GM12878 (cell line): ENCODE measurements around the gene AP1G2. TPM values are rescaled to one million over a fixed set of nuclear protein-coding genes. Genes with fewer than 3 reads are reported as not detected.

Experiments used
- ATF3 ChIP-seq: IDR thresholded peaks from 2 replicates; pipeline ENCODE4 v1.6.1; 2011; ENCODE audit warnings: low read depth, mild to moderate bottlenecking, low read length, moderate library complexity, borderline replicate concordance; ENCODE audit errors: extremely low read depth
- BACH1 ChIP-seq: fragments of 450-650 bp; IDR thresholded peaks from 2 replicates; pipeline ENCODE4 v1.6.1; 2017; ENCODE audit warnings: mild to moderate bottlenecking, borderline replicate concordance
- BCL3 ChIP-seq: IDR thresholded peaks from 2 replicates; pipeline ENCODE4 v1.6.1; 2011; ENCODE audit warnings: borderline replicate concordance, low read depth, mild to moderate bottlenecking, moderate library complexity, low read length; ENCODE audit not compliant: insufficient read depth, poor library complexity, severe bottlenecking
- CEBPB ChIP-seq, 2 experiments: fragments of 150-350 bp in 1 of 2; IDR thresholded peaks; 2 replicates each; pipeline ENCODE4 v1.6.1; 2012 to 2014; ENCODE audit warnings: low read depth in 2 of 2, low read length in 2 of 2, borderline replicate concordance in 1 of 2, inconsistent platforms in 1 of 2
- E2F4 ChIP-seq: IDR thresholded peaks from 2 replicates; pipeline ENCODE4 v1.6.1; 2012; ENCODE audit warnings: low read depth, low read length, improper control_type of control experiment
- GATAD2B ChIP-seq: fragments of 450-650 bp; conservative IDR thresholded peaks from 2 replicates; pipeline ENCODE4 v1.6.1; 2017; ENCODE audit warnings: low read depth, mild to moderate bottlenecking, moderate library complexity
- IRF5 ChIP-seq: fragments of 450-650 bp; IDR thresholded peaks from 2 replicates; pipeline ENCODE4 v1.6.1; 2017; ENCODE audit warnings: borderline replicate concordance
- JUNB ChIP-seq: IDR thresholded peaks from 2 replicates; pipeline ENCODE4 v1.6.1; 2016; ENCODE audit warnings: antibody characterized with exemption, mild to moderate bottlenecking
- MXI1 ChIP-seq: fragments of 150-350 bp; IDR thresholded peaks from 2 replicates; pipeline ENCODE4 v1.6.1; 2011; ENCODE audit warnings: low read depth, mild to moderate bottlenecking, inconsistent platforms, low read length, improper control_type of control experiment
- NBN ChIP-seq: fragments of 450-650 bp; IDR thresholded peaks from 2 replicates; pipeline ENCODE4 v1.6.1; 2016
- NKRF ChIP-seq: fragments of 450-650 bp; conservative IDR thresholded peaks from 2 replicates; pipeline ENCODE4 v1.6.1; 2017; ENCODE audit warnings: mild to moderate bottlenecking, moderate library complexity
- PKNOX1 ChIP-seq: fragments of 450-650 bp; IDR thresholded peaks from 2 replicates; pipeline ENCODE4 v1.6.1; 2016; ENCODE audit warnings: mild to moderate bottlenecking
- POU2F2 ChIP-seq: IDR thresholded peaks from 3 replicates; pipeline ENCODE4 v1.6.1; 2011; ENCODE audit warnings: low read depth, mild to moderate bottlenecking, low read length, borderline replicate concordance
- PRDM15 ChIP-seq: fragments of 450-650 bp; formaldehyde crosslinking; IDR thresholded peaks from 2 replicates; pipeline ENCODE4 v1.4.0; 2020; ENCODE audit warnings: mild to moderate bottlenecking, moderate library complexity
- RAD51 ChIP-seq: fragments of 450-650 bp; IDR thresholded peaks from 2 replicates; pipeline ENCODE4 v1.6.1; 2016; ENCODE audit warnings: moderate library complexity, mild to moderate bottlenecking, inconsistent platforms
- SP1 ChIP-seq: IDR thresholded peaks from one replicate; pipeline ENCODE4 v1.6.1; 2011; ENCODE audit warnings: low read depth, low read length
- SPI1 ChIP-seq: IDR thresholded peaks from 2 replicates; pipeline ENCODE4 v1.6.1; 2011; ENCODE audit warnings: low read depth, mild to moderate bottlenecking, low read length, moderate library complexity, borderline replicate concordance; ENCODE audit not compliant: insufficient read depth
- TCF12 ChIP-seq: IDR thresholded peaks from 2 replicates; pipeline ENCODE4 v1.6.1; 2011; ENCODE audit warnings: low read depth, mild to moderate bottlenecking, low read length
- ZNF207 ChIP-seq: fragments of 450-650 bp; IDR thresholded peaks from 2 replicates; pipeline ENCODE4 v1.6.1; 2014; ENCODE audit warnings: antibody characterized with exemption, mild to moderate bottlenecking, borderline replicate concordance
- ZNF217 ChIP-seq: fragments of 450-650 bp; IDR thresholded peaks from 2 replicates; pipeline ENCODE4 v1.6.1; 2017; ENCODE audit warnings: antibody characterized with exemption, mild to moderate bottlenecking
- polyA plus RNA-seq, 11 experiments: library from polyadenylated mRNA; depleted of rRNA in 4 of 11; unstranded in 6 of 11; stranded (reverse) in 5 of 11; fragments of >200 nt; fragmentation: Nextera tagmentation in 4 of 11; fragmentation: Illumina TruSeq in 1 of 11; extraction: Ambion mirVana in 4 of 11; extraction: Trizol in 1 of 11; gene quantifications; 1 replicate in 1 of 11; 2 replicates in 10 of 11; pipeline versions ENCODE4 v1.2.1 to v1.2.3, GENCODE V29; 2011 to 2016; ENCODE audit warnings: inconsistent platforms in 2 of 11, missing spikeins in 2 of 11, low read depth in 1 of 11
- total RNA-seq, 4 experiments: library from RNA; depleted of rRNA in 3 of 4; stranded (reverse); fragments of >200 nt in 3 of 4; fragmentation: Illumina TruSeq in 1 of 4; extraction: Trizol in 1 of 4; gene quantifications; 2 replicates each; pipeline versions ENCODE4 v1.2.1 to v1.2.3, GENCODE V29; 2013 to 2021

The AP1G2 gene
- total and polyA plus RNA-seq, 10 of the 15 experiments (the other 5 are each of a cell fraction or from before 2014, with no cell fraction given), result 41.5 to 146 (median 103) TPM

GRCh38 chr14:23557521-23557920 lies 10.1 kb downstream of the AP1G2 start (continued):
- TF ChIP-seq RAD51 (peak; percentile 45; the same call in 1 of the 2 replicates), SP1 (no peak), JUNB (no peak), PRDM15 (CRISPR knock-in tag) (no peak), POU2F2 (no peak), ZNF207 (no peak), IRF5 (no peak), MXI1 (peak; percentile 32; the same call in 1 of the 2 replicates), NBN (no peak), CEBPB (IDR thresholded peaks at IDR 0.05; ENCODE audit: borderline replicate concordance in 1 of 2, low read depth in 2 of 2, low read length in 2 of 2) (no peak), PKNOX1 (no peak), GATAD2B (no peak), E2F4 (no peak), BACH1 (no peak), ZNF217 (no peak), BCL3 (peak; percentile 11), ATF3 (no peak), TCF12 (no peak), NKRF (no peak), SPI1 (peak; percentile 79)
